Neutrophil (primary cell): Measurements from ENCODE around the gene LRRC3.

Experiments used
- H3K27ac ChIP-seq: fragments of 200-600 bp; sonication (generic); 2 replicates; pipeline ENCODE4 v1.5.1; 2016; ENCODE audit warnings: mild to moderate bottlenecking, moderate library complexity
- H3K27me3 ChIP-seq: fragments of 200-600 bp; sonication (generic); 2 replicates; pipeline ENCODE4 v1.6.0; 2016; ENCODE audit warnings: mild to moderate bottlenecking
- H3K36me3 ChIP-seq: fragments of 200-600 bp; sonication (generic); 2 replicates; pipeline ENCODE4 v1.5.1; 2017
- H3K4me1 ChIP-seq, 2 experiments: fragments of 200-600 bp in 1 of 2; sonication (generic) in 1 of 2; 1 replicate in 1 of 2; 2 replicates in 1 of 2; pipeline versions ENCODE4 v1.5.1 to v1.6.1; 2013 to 2016; ENCODE audit warnings: low read depth in 1 of 2, low read length in 1 of 2, mild to moderate bottlenecking in 1 of 2, moderate library complexity in 1 of 2; ENCODE audit not compliant: control insufficient read depth in 1 of 2, insufficient read depth in 1 of 2
- H3K4me3 ChIP-seq, 2 experiments: fragments of 200-600 bp in 1 of 2; sonication (generic) in 1 of 2; 1 replicate in 1 of 2; 2 replicates in 1 of 2; pipeline ENCODE4 v1.5.1; 2013 to 2016; ENCODE audit warnings: low read depth in 1 of 2, low read length in 1 of 2, mild to moderate bottlenecking in 1 of 2, moderate library complexity in 1 of 2
- H3K9me3 ChIP-seq: fragments of 200-600 bp; sonication (generic); 2 replicates; pipeline ENCODE4 v1.5.1; 2016
- CTCF ChIP-seq: fragments of 200-600 bp; sonication (generic); IDR thresholded peaks from 2 replicates; pipeline ENCODE4 v1.5.1; 2016; ENCODE audit warnings: antibody characterized with exemption

Gene LRRC3

GRCh38 chr21:44436958-44437357 lies 18.4 kb upstream of the LRRC3 start:
- TF ChIP-seq CTCF = no peak
- Histone ChIP-seq H3K36me3 (peaks cover 100% of the 10 kb centered on the region), H3K27me3 (no peaks in the 10 kb centered on the region), H3K9me3 (no peaks in the 10 kb centered on the region), H3K4me1 (no peaks in the 10 kb centered on the region), H3K27ac (no peak overlapping the region), H3K4me3 (no peak overlapping the region)

GRCh38 chr21:44437371-44437695 lies 18.0 kb upstream of the LRRC3 start:
- Histone ChIP-seq H3K4me1 (no peaks in the 10 kb centered on the region), H3K9me3 (no peaks in the 10 kb centered on the region), H3K36me3 (peaks cover 100% of the 10 kb centered on the region), H3K4me3 (no peak overlapping the region), H3K27me3 (no peaks in the 10 kb centered on the region), H3K27ac (no peak overlapping the region)
- TF ChIP-seq CTCF = no peak

- Histone ChIP-seq H3K27me3 (no peaks in the 10 kb centered on the region), H3K4me1 (no peaks in the 10 kb centered on the region), H3K36me3 (peaks cover 100% of the 10 kb centered on the region), H3K9me3 (no peaks in the 10 kb centered on the region), H3K27ac (no peak overlapping the region), H3K4me3 (no peak overlapping the region)
- TF ChIP-seq CTCF = no peak
These were observed 17.4 kb upstream of the LRRC3 start for GRCh38 chr21:44437696-44438431.

- no peak overlapping the region for H3K27ac ChIP-seq
- no peaks in the 10 kb centered on the region for H3K9me3 ChIP-seq
- no peak for TF ChIP-seq CTCF
- no peaks in the 10 kb centered on the region for H3K27me3 ChIP-seq
- peaks cover 100% of the 10 kb centered on the region for H3K36me3 ChIP-seq
- H3K4me3 ChIP-seq = no peak overlapping the region
- no peaks in the 10 kb centered on the region for H3K4me1 ChIP-seq
These were observed 16.6 kb upstream of the LRRC3 start for GRCh38 chr21:44438531-44439210.

- no peaks in the 10 kb centered on the region for H3K9me3 ChIP-seq
- H3K27ac ChIP-seq = no peak overlapping the region
- H3K4me3 ChIP-seq = no peak overlapping the region
- no peaks in the 10 kb centered on the region for H3K4me1 ChIP-seq
- H3K36me3 ChIP-seq = peaks cover 100% of the 10 kb centered on the region
- TF ChIP-seq CTCF = no peak
- no peaks in the 10 kb centered on the region for H3K27me3 ChIP-seq
These were observed 16.1 kb upstream of the LRRC3 start for GRCh38 chr21:44439211-44439600.
